Upper lobe of left lung (tissue), 4 donors: Measurements from ENCODE around the gene EPHB2.

Experiments used
- CTCF ChIP-seq, 6 experiments: fragments of 450-650 bp in 4 of 6; fragments of 200-600 bp in 2 of 6; sonication (generic) in 2 of 6; IDR thresholded peaks; one replicate each; pipeline ENCODE4 v1.5.1; 2016 to 2019; ENCODE audit warnings: antibody characterized with exemption in 6 of 6
- EP300 ChIP-seq, 4 donors: sonication (generic); formaldehyde crosslinking; IDR thresholded peaks; one replicate each; pipeline ENCODE4 v1.5.1; 2017; ENCODE audit warnings: antibody characterized with exemption in 4 of 4, control low read depth in 2 of 4
- POLR2A ChIP-seq, 4 donors: fragments of 450-650 bp; IDR thresholded peaks; one replicate each; pipeline ENCODE4 v1.5.1; 2016 to 2017; ENCODE audit warnings: antibody characterized with exemption in 4 of 4, mild to moderate bottlenecking in 2 of 4
- POLR2AphosphoS5 ChIP-seq, 2 donors: sonication (generic); formaldehyde crosslinking; IDR thresholded peaks; one replicate each; pipeline ENCODE4 v1.5.1; 2017; ENCODE audit warnings: antibody characterized with exemption in 2 of 2

GRCh38 chr1:22865736-22866135, 155.1 kb downstream of the EPHB2 start:
- TF ChIP-seq CTCF (IDR thresholded peaks at IDR 0.05), result no peak
- no peak for TF ChIP-seq POLR2AphosphoS5 (IDR thresholded peaks at IDR 0.05)
- no peak for TF ChIP-seq POLR2A (IDR thresholded peaks at IDR 0.05)
- TF ChIP-seq EP300 (IDR thresholded peaks at IDR 0.05), result no peak
